Testis (tissue), 2 donors: ENCODE measurements around the gene MYOG.

ENCODE experiments used
- POLR2A ChIP-seq: fragments of 450-650 bp; IDR thresholded peaks from one replicate; pipeline ENCODE4 v1.6.1; 2017; ENCODE audit warnings: antibody characterized with exemption, mild to moderate bottlenecking, moderate library complexity
- TF ChIP-seq, protein P1 (sequence below), 3 experiments: fragments of 450-650 bp in 2 of 3; fragments of 200-600 bp in 1 of 3; sonication (generic) in 1 of 3; IDR thresholded peaks; one replicate each; pipeline ENCODE4 v1.5.1; 2016 to 2019; ENCODE audit warnings: antibody characterized with exemption in 3 of 3, mild to moderate bottlenecking in 2 of 3, moderate library complexity in 1 of 3

DNA sequence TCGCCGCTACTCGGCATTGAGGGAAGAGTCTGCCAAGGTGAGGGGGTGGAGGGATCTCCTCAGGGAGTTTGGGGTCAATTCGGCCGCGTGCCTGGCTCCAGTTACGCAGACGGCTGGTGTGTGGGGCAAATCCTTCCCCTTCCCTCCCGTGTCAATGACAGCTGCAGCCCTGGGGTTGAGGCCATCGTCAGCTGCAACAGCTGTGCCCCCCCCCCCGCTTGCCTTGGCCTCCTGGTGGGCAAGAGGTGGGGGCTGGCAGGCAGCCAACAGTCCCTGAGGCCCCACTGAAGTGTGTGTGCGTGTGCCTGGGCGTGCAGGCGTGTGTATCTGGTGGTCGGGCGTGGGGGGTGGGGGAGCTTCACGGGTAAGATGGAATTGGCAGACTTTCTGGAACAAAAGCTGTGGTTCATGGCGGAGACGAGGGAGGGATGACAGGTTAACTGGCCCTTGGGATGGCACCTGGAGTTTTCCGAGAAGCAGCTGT, 33.9 kb downstream of the MYOG start:
- no peak for TF ChIP-seq POLR2A
- TF ChIP-seq, protein P1, sequence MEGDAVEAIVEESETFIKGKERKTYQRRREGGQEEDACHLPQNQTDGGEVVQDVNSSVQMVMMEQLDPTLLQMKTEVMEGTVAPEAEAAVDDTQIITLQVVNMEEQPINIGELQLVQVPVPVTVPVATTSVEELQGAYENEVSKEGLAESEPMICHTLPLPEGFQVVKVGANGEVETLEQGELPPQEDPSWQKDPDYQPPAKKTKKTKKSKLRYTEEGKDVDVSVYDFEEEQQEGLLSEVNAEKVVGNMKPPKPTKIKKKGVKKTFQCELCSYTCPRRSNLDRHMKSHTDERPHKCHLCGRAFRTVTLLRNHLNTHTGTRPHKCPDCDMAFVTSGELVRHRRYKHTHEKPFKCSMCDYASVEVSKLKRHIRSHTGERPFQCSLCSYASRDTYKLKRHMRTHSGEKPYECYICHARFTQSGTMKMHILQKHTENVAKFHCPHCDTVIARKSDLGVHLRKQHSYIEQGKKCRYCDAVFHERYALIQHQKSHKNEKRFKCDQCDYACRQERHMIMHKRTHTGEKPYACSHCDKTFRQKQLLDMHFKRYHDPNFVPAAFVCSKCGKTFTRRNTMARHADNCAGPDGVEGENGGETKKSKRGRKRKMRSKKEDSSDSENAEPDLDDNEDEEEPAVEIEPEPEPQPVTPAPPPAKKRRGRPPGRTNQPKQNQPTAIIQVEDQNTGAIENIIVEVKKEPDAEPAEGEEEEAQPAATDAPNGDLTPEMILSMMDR (IDR thresholded peaks at IDR 0.05): no peak
